Caco-2 (cell line): ENCODE measurements around the gene CACNA1C. TPM values are rescaled to one million over a fixed set of nuclear protein-coding genes. Genes with fewer than 3 reads are reported as not detected.

Experiments
- BruUV-seq: library from RNA; stranded (reverse); fragments of 400-500 nt; replicated peaks from 2 replicates; lab custom pipeline; 2021; lab: Mats Ljungman, UMichigan
- CTCF ChIA-PET: fragments of 300-600 bp; sonication (Branson Sonifier 250); formaldehyde crosslinking; loops from one replicate; lab custom pipeline; 2022; ENCODE audit warnings: antibody characterized with exemption; lab: Charles Lee
- POLR2A ChIA-PET: fragments of 300-600 bp; sonication (Branson Sonifier 250); formaldehyde crosslinking; loops from one replicate; lab custom pipeline; 2022; ENCODE audit warnings: antibody characterized with exemption; lab: Charles Lee
- DNase-seq, 2 experiments: peaks; one replicate each; pipeline versions ENCODE4 v3.0.0 to v3.0.0-alpha.2; 2020 to 2022
- H3K27me3 ChIP-seq: replicated peaks from 2 replicates; pipeline ENCODE4 v1.6.0; 2011; ENCODE audit warnings: low read length; ENCODE audit not compliant: control insufficient read depth, insufficient read depth
- H3K36me3 ChIP-seq: 2 replicates; pipeline ENCODE4 v1.5.1; 2011; ENCODE audit warnings: low read length; ENCODE audit not compliant: control insufficient read depth, insufficient read depth
- H3K4me1 ChIP-seq: fragments of 250-450 bp; sonication (Bioruptor Pico); 2 replicates; pipeline ENCODE4 v1.5.1; 2020; ENCODE audit warnings: mild to moderate bottlenecking
- H3K4me3 ChIP-seq: 2 replicates; pipeline ENCODE4 v1.5.1; 2011; ENCODE audit warnings: low read depth, mild to moderate bottlenecking, control low read depth, low read length
- H3K9me3 ChIP-seq: fragments of 250-450 bp; sonication (Bioruptor Pico); 2 replicates; pipeline ENCODE4 v1.5.1; 2020; ENCODE audit warnings: mild to moderate bottlenecking, moderate library complexity
- H3K27ac Mint-ChIP-seq: one replicate; pipeline ENCODE4 v1.8.0; 2022; ENCODE audit warnings: mixed read lengths; ENCODE audit not compliant: unreplicated experiment
- H3K27me3 Mint-ChIP-seq: one replicate; pipeline ENCODE4 v1.8.0; 2022; ENCODE audit warnings: mixed read lengths; ENCODE audit not compliant: insufficient read depth, unreplicated experiment
- H3K36me3 Mint-ChIP-seq: one replicate; pipeline ENCODE4 v1.8.0; 2022; ENCODE audit warnings: mild to moderate bottlenecking, mixed read lengths; ENCODE audit not compliant: insufficient read depth, unreplicated experiment
- H3K4me1 Mint-ChIP-seq: one replicate; pipeline ENCODE4 v1.8.0; 2022; ENCODE audit warnings: low read depth, mixed read lengths; ENCODE audit not compliant: unreplicated experiment
- H3K4me3 Mint-ChIP-seq: one replicate; pipeline ENCODE4 v1.8.0; 2022; ENCODE audit warnings: mild to moderate bottlenecking, moderate library complexity, mixed read lengths; ENCODE audit not compliant: unreplicated experiment
- H3K9me3 Mint-ChIP-seq: one replicate; pipeline ENCODE4 v1.8.0; 2022; ENCODE audit warnings: mixed read lengths; ENCODE audit not compliant: unreplicated experiment
- CTCF ChIP-seq, 2 experiments: fragments of 200-600 bp in 1 of 2; IDR thresholded peaks; 1 replicate in 1 of 2; 2 replicates in 1 of 2; pipeline versions ENCODE4 v1.5.1 to v1.8.0; 2011 to 2022; ENCODE audit warnings: antibody characterized with exemption in 1 of 2, control low read depth in 1 of 2, inconsistent platforms in 1 of 2, low read depth in 1 of 2, low read length in 1 of 2, mild to moderate bottlenecking in 1 of 2, moderate library complexity in 1 of 2; ENCODE audit not compliant: insufficient read depth in 1 of 2, severe bottlenecking in 1 of 2, unreplicated experiment in 1 of 2
- intact Hi-C: fragments of 100-400 bp; cut with micrococcal nuclease; formaldehyde crosslinking; loops from one replicate; pipeline ENCODE4 v1.10.0; 2022; ENCODE audit not compliant: unreplicated experiment
- total RNA-seq: library from RNA; stranded (reverse); gene quantifications from 2 replicates; pipeline ENCODE4 v1.2.3, GENCODE V29; 2022

Gene CACNA1C
- total RNA-seq, 1 experiment from 2014 or later: not detected

GRCh38 chr12:2111826-2112225, 59.0 kb downstream of the CACNA1C start:
- Mint-ChIP-seq H3K4me1 (no peaks in the 10 kb centered on the region), H3K9me3 (no peaks in the 10 kb centered on the region), H3K27ac (no peak overlapping the region), H3K27me3 (peaks cover 2% of the 10 kb centered on the region), H3K4me3 (no peak overlapping the region), H3K36me3 (no peaks in the 10 kb centered on the region)
- TF ChIP-seq CTCF (IDR thresholded peaks at IDR 0.05; ENCODE audit: insufficient read depth in 1 of 2, low read depth in 1 of 2, low read length in 1 of 2, severe bottlenecking in 1 of 2, unreplicated experiment in 1 of 2): no peak
- Histone ChIP-seq H3K4me3 (no peak overlapping the region), H3K36me3 (no peaks in the 10 kb centered on the region), H3K27me3 (no peaks in the 10 kb centered on the region; the same call in 1 of the 2 replicates), H3K9me3 (no peaks in the 10 kb centered on the region), H3K4me1 (peaks cover 6% of the 10 kb centered on the region; the same call in 1 of the 2 replicates)
- BruUV-seq: no TSS peak
- CTCF ChIA-PET: no interaction called here
- DNase-seq: no peak
- POLR2A ChIA-PET: no interaction called here
- intact Hi-C loops: no loop called here

GRCh38 chr12:2112401-2112800, 59.6 kb downstream of the CACNA1C start:
- no peak for TF ChIP-seq CTCF (IDR thresholded peaks at IDR 0.05; ENCODE audit: insufficient read depth in 1 of 2, low read depth in 1 of 2, low read length in 1 of 2, severe bottlenecking in 1 of 2, unreplicated experiment in 1 of 2)
- Histone ChIP-seq H3K4me1 (peaks cover 6% of the 10 kb centered on the region; the same call in 1 of the 2 replicates), H3K9me3 (no peaks in the 10 kb centered on the region), H3K27me3 (no peaks in the 10 kb centered on the region; the same call in 1 of the 2 replicates), H3K4me3 (no peak overlapping the region), H3K36me3 (no peaks in the 10 kb centered on the region)
- BruUV-seq: no TSS peak
- no peak overlapping the region for H3K4me3 Mint-ChIP-seq
- no peaks in the 10 kb centered on the region for H3K4me1 Mint-ChIP-seq
- no peak overlapping the region for H3K27ac Mint-ChIP-seq
- H3K27me3 Mint-ChIP-seq: peaks cover 2% of the 10 kb centered on the region
- POLR2A ChIA-PET: no interaction called here
- no peak for DNase-seq
- H3K36me3 Mint-ChIP-seq: no peaks in the 10 kb centered on the region
- CTCF ChIA-PET: no interaction called here
- intact Hi-C loops: no loop called here
- H3K9me3 Mint-ChIP-seq: no peaks in the 10 kb centered on the region

GRCh38 chr12:2113119-2113912, 60.5 kb downstream of the CACNA1C start:
- no peaks in the 10 kb centered on the region for H3K9me3 Mint-ChIP-seq
- no peak overlapping the region for H3K4me3 Mint-ChIP-seq
- no peak overlapping the region for H3K4me3 ChIP-seq
- TF ChIP-seq CTCF (IDR thresholded peaks at IDR 0.05; ENCODE audit: insufficient read depth in 1 of 2, low read depth in 1 of 2, low read length in 1 of 2, severe bottlenecking in 1 of 2, unreplicated experiment in 1 of 2): no peak
- intact Hi-C loops: no loop called here
- H3K4me1 ChIP-seq: peaks cover 6% of the 10 kb centered on the region; the same call in 1 of the 2 replicates
- no peaks in the 10 kb centered on the region for H3K27me3 Mint-ChIP-seq
- no peak overlapping the region for H3K27ac Mint-ChIP-seq
- CTCF ChIA-PET: no interaction called here
- H3K36me3 Mint-ChIP-seq: no peaks in the 10 kb centered on the region
- no peaks in the 10 kb centered on the region for H3K4me1 Mint-ChIP-seq
- POLR2A ChIA-PET: no interaction called here
- no peaks in the 10 kb centered on the region; the same call in 1 of the 2 replicates for H3K27me3 ChIP-seq
- no peak for DNase-seq
- no peaks in the 10 kb centered on the region for H3K9me3 ChIP-seq
- BruUV-seq: no TSS peak
- H3K36me3 ChIP-seq: no peaks in the 10 kb centered on the region
